Endothelial cell of umbilical vein (primary cell): ENCODE measurements around the gene ABI2. TPM values are rescaled to one million over a fixed set of nuclear protein-coding genes. Genes with fewer than 3 reads are reported as not detected.

Source experiments
- BruUV-seq: library from RNA; stranded (reverse); fragments of 400-500 nt; replicated peaks from 2 replicates; lab custom pipeline; 2021; lab: Mats Ljungman, UMichigan
- CTCF ChIA-PET: fragments of 300-600, 350-600 bp; sonication (Branson Sonifier 250); formaldehyde crosslinking; loops from one replicate; lab custom pipeline; 2021; ENCODE audit warnings: antibody characterized with exemption, inconsistent platforms; lab: Charles Lee
- POLR2A ChIA-PET: fragments of 300-600, 350-600 bp; sonication (Branson Sonifier 250); formaldehyde crosslinking; loops from one replicate; lab custom pipeline; 2021; ENCODE audit warnings: antibody characterized with exemption, inconsistent platforms; lab: Charles Lee
- DNase-seq: peaks from one replicate; pipeline ENCODE4 v3.0.0-alpha.2; 2011; ENCODE audit warnings: low read depth, low spot score
- FAIRE-seq: peaks from 2 replicates; lab custom pipeline; 2011; peaks lifted over from hg19 to GRCh38; lab: Jason Lieb, UNC
- H2AFZ ChIP-seq: 2 replicates; pipeline ENCODE4 v1.6.0; 2012; ENCODE audit warnings: low read depth, low read length, control low read depth, inconsistent platforms
- H3K27ac ChIP-seq: 2 replicates; pipeline ENCODE4 v1.5.1; 2011; ENCODE audit warnings: low read depth, mild to moderate bottlenecking, control low read depth, low read length, moderate library complexity; ENCODE audit not compliant: insufficient read depth
- H3K27me3 ChIP-seq, 2 experiments: 2 replicates each; pipeline versions ENCODE4 v1.6.0 to v1.6.1; 2011; ENCODE audit warnings: low read length in 2 of 2, mixed read lengths in 1 of 2; ENCODE audit not compliant: control insufficient read depth in 2 of 2, insufficient read depth in 2 of 2
- H3K36me3 ChIP-seq, 2 experiments: 2 replicates in 1 of 2; 3 replicates in 1 of 2; pipeline ENCODE4 v1.5.1; 2011; ENCODE audit warnings: low read length in 2 of 2, mild to moderate bottlenecking in 1 of 2, moderate library complexity in 1 of 2; ENCODE audit not compliant: control insufficient read depth in 2 of 2, insufficient read depth in 2 of 2; ENCODE audit errors: extremely low read depth in 1 of 2
- H3K4me1 ChIP-seq: 3 replicates; pipeline ENCODE4 v1.5.1; 2011; ENCODE audit warnings: mild to moderate bottlenecking, low read length; ENCODE audit not compliant: control insufficient read depth, insufficient read depth; ENCODE audit errors: extremely low read depth
- H3K4me2 ChIP-seq: 2 replicates; pipeline ENCODE4 v1.6.1; 2011; ENCODE audit warnings: low read length, control low read depth, mixed read lengths; ENCODE audit not compliant: insufficient read depth
- H3K4me3 ChIP-seq, 3 experiments: fragments of 200-600 bp in 1 of 3; sonication (generic), shearing (Covaris generic) in 1 of 3; replicated peaks in 1 of 3; 2 replicates each; pipeline ENCODE4 v1.5.1; 2011 to 2016; ENCODE audit warnings: control low read depth in 3 of 3, low read length in 3 of 3, mild to moderate bottlenecking in 2 of 3, inconsistent platforms in 1 of 3, low read depth in 1 of 3, moderate library complexity in 1 of 3; ENCODE audit not compliant: insufficient read depth in 1 of 3
- H3K79me2 ChIP-seq: 2 replicates; pipeline ENCODE4 v1.6.0; 2012; ENCODE audit warnings: low read length, inconsistent platforms; ENCODE audit not compliant: control insufficient read depth, insufficient read depth
- H3K9ac ChIP-seq: replicated peaks from 2 replicates; pipeline ENCODE3; 2011; ENCODE audit warnings: low read length, control low read depth; ENCODE audit not compliant: insufficient read depth; ENCODE audit errors: extremely low read depth
- H3K9me1 ChIP-seq: replicated peaks from 3 replicates; pipeline ENCODE4 v1.6.0; 2011; ENCODE audit warnings: mild to moderate bottlenecking, low read length; ENCODE audit not compliant: control insufficient read depth, insufficient read depth; ENCODE audit errors: extremely low read depth
- H3K9me3 ChIP-seq: replicated peaks from 2 replicates; pipeline ENCODE4 v1.5.1; 2012; ENCODE audit warnings: low read length, inconsistent platforms; ENCODE audit not compliant: control insufficient read depth, insufficient read depth
- H4K20me1 ChIP-seq: replicated peaks from 2 replicates; pipeline ENCODE3; 2011; ENCODE audit warnings: mild to moderate bottlenecking, low read length; ENCODE audit not compliant: control insufficient read depth, insufficient read depth; ENCODE audit errors: extremely low read depth
- CTCF ChIP-seq, 2 donors: IDR thresholded peaks; 1 replicate in 1 of 2; 2 replicates in 1 of 2; pipeline ENCODE4 v1.5.1; 2011; ENCODE audit warnings: low read length in 2 of 2, mild to moderate bottlenecking in 2 of 2, moderate library complexity in 2 of 2, control low read depth in 1 of 2, inconsistent platforms in 1 of 2, low read depth in 1 of 2; ENCODE audit not compliant: insufficient read depth in 1 of 2; ENCODE audit errors: extremely low read depth in 1 of 2
- EZH2 ChIP-seq: IDR thresholded peaks from 2 replicates; pipeline ENCODE4 v1.6.1; 2012; ENCODE audit warnings: borderline replicate concordance, low read depth, mild to moderate bottlenecking, moderate library complexity, low read length, inconsistent platforms; ENCODE audit not compliant: severe bottlenecking
- FOS ChIP-seq: IDR thresholded peaks from 2 replicates; pipeline ENCODE4 v1.6.1; 2011; ENCODE audit warnings: mild to moderate bottlenecking, low read length, moderate library complexity, borderline replicate concordance; ENCODE audit not compliant: insufficient read depth
- GATA2 ChIP-seq: IDR thresholded peaks from 2 replicates; pipeline ENCODE4 v1.7.0; 2011; ENCODE audit warnings: low read depth, mild to moderate bottlenecking, moderate library complexity, mixed read lengths, low read length; ENCODE audit not compliant: insufficient read length, insufficient read depth
- JUN ChIP-seq: IDR thresholded peaks from 2 replicates; pipeline ENCODE4 v1.6.1; 2011; ENCODE audit warnings: borderline replicate concordance, low read depth; ENCODE audit not compliant: insufficient read length, insufficient read depth
- MAX ChIP-seq: IDR thresholded peaks from 2 replicates; pipeline ENCODE4 v1.6.1; 2011; ENCODE audit not compliant: insufficient read depth, insufficient read length
- MYC ChIP-seq: IDR thresholded peaks from one replicate; pipeline ENCODE4 v1.6.1; 2011; ENCODE audit warnings: mild to moderate bottlenecking, low read depth, low read length
- POLR2A ChIP-seq: IDR thresholded peaks from 2 replicates; pipeline ENCODE4 v1.6.1; 2012; ENCODE audit warnings: low read depth, mild to moderate bottlenecking, control low read depth, low read length
- POLR2AphosphoS5 ChIP-seq: IDR thresholded peaks from 2 replicates; pipeline ENCODE4 v1.6.1; 2012; ENCODE audit warnings: low read depth, mild to moderate bottlenecking, control low read depth, low read length, moderate library complexity; ENCODE audit not compliant: insufficient read depth
- dilution Hi-C: fragments of 300-500 bp; cut with MboI; formaldehyde crosslinking; loops from one replicate; pipeline ENCODE4 v1.15.0; 2019; ENCODE audit warnings: low sequenced_read_pairs; ENCODE audit not compliant: extremely low pct_ligation_motif_present
- intact Hi-C: fragments of 100-400 bp; cut with micrococcal nuclease; formaldehyde crosslinking; loops from one replicate; pipeline ENCODE4 v1.10.0; 2022
- polyA plus RNA-seq, 4 experiments: library from polyadenylated mRNA; depleted of rRNA in 3 of 4; stranded (reverse) in 3 of 4; unstranded in 1 of 4; fragments of >200 nt; gene quantifications; 2 replicates each; pipeline versions ENCODE4 v1.2.1 to v1.2.3, GENCODE V29; 2011 to 2012; ENCODE audit warnings: missing spikeins in 1 of 4
- total RNA-seq: library from RNA; stranded (reverse); gene quantifications from 2 replicates; pipeline ENCODE4 v1.2.3, GENCODE V29; 2021

ABI2 gene
- total and polyA plus RNA-seq, 2 donors (not counting 3 experiments of a cell fraction or from before 2014, with no cell fraction given) = 35.7 to 61.0 TPM

GRCh38 chr2:203455209-203455608 is 127.0 kb downstream of the ABI2 start:
- Histone ChIP-seq H3K4me1 (no peaks in the 10 kb centered on the region), H2AFZ (no peak overlapping the region), H3K27ac (no peak overlapping the region), H3K79me2 (no peaks in the 10 kb centered on the region), H3K27me3 (no peaks in the 10 kb centered on the region), H3K36me3 (peaks cover 5 to 24% of the 10 kb centered on the region in 2 experiments), H3K4me2 (no peak overlapping the region), H3K9me1 (no peaks in the 10 kb centered on the region), H3K4me3 (no peak overlapping the region), H3K9me3 (no peaks in the 10 kb centered on the region), H3K9ac (no peak overlapping the region), H4K20me1 (no peaks in the 10 kb centered on the region)
- dilution Hi-C loops = no loop called here
- DNase-seq (no peak), FAIRE-seq (no peak)
- TF ChIP-seq FOS (no peak), MAX (no peak), POLR2AphosphoS5 (no peak), POLR2A (no peak), MYC (no peak), CTCF (IDR thresholded peaks at IDR 0.05; ENCODE audit: extremely low read depth in 1 of 2, insufficient read depth in 1 of 2, low read depth in 1 of 2, low read length in 2 of 2) (no peak), EZH2 (no peak), JUN (no peak), GATA2 (no peak)
- intact Hi-C loops = loop anchor here (2.0 to 10.0 kb wide), 3 partner anchors 440 to 624 kb away; partner anchors contain the start of genes CARF, NBEAL1 and WDR12
- no TSS peak for BruUV-seq
- ChIA-PET CTCF (interaction anchor here (0.8 to 3.3 kb wide), 6 partner anchors 11 to 454 kb away, joined by 3 to 28 read pairs (median 8); no protein-coding TSS in a partner anchor), POLR2A (no interaction called here)
